Left ventricle myocardium superior (tissue), 1 donor: ENCODE results near the gene WIZ. TPM values are rescaled to one million over a fixed set of nuclear protein-coding genes. Genes with fewer than 3 reads are reported as not detected.

Source experiments
- ATAC-seq: fragments of 200-7000 bp; cut with Tn5 transposase; one replicate; pipeline ENCODE4 v1.9.1; 2020; ENCODE audit warnings: mild to moderate bottlenecking, moderate library complexity
- DNase-seq: peaks from one replicate; pipeline ENCODE4 v3.0.0-alpha.2; 2020
- intact Hi-C: fragments of 100-400 bp; cut with micrococcal nuclease; formaldehyde crosslinking; loops from one replicate; pipeline ENCODE4 v1.11.0; 2022
- total RNA-seq: library from RNA; stranded (reverse); fragmentation: NEBNext Ultra II Directional; extraction: Animal tissue kit (Norgen Biotek cat#: 25700); gene quantifications from one replicate; pipeline ENCODE4 v1.2.1, GENCODE V29; 2021
- donor health status: DM: no; HTN: yes; CAD: no; lungs with severe emphysema.

WIZ gene
- total RNA-seq, 1 donor from 2014 or later = 32.2 TPM

DNA sequence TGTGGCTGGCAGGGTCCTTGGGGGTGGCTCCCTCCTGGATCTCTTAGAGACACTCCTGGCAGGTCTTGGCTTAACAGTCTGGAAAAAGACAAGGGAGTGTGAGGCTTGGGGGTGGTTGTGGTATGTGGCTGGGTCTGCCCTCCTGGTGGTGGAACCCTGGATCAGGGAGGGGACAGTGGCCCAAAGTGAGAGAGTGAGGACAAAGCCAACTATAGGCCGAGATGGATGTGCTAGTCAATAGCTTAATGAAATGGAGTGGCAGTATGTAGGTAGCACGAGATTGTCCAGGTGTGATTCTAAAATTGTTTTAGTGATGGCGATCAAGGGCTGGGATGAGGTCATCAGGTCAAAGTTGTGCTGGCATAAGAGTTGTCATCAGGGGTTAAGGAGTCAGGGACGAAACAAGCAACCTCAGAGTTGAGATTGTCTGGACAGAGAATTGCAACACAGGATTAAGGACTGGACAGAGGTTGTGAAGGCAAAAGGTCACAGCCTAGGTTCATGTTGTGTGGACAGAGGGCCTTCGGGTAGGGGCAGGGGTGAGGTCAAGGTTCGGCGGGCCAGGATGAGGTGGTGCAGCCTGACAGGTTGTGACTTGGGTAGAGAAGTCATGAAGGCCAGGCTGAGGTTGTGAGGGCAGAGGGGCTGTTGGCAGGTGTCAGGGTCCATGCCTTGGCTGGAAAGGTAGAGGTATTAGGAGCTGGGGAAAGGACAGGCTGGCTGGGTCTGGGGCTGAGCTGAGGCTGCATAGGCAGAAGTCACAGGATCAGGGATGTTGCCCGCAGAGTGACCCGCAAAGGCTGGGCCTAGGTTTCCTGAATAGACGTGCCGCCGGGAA lies 19.1 kb upstream of the WIZ start:
- DNase-seq (no peak), ATAC-seq (peak; percentile 12)
- intact Hi-C loops = no loop called here

- DNase-seq (no peak), ATAC-seq (no peak)
- intact Hi-C loops = no loop called here
These were observed 18.0 kb upstream of the WIZ start for GRCh38 chr19:15467734-15468214.

DNA sequence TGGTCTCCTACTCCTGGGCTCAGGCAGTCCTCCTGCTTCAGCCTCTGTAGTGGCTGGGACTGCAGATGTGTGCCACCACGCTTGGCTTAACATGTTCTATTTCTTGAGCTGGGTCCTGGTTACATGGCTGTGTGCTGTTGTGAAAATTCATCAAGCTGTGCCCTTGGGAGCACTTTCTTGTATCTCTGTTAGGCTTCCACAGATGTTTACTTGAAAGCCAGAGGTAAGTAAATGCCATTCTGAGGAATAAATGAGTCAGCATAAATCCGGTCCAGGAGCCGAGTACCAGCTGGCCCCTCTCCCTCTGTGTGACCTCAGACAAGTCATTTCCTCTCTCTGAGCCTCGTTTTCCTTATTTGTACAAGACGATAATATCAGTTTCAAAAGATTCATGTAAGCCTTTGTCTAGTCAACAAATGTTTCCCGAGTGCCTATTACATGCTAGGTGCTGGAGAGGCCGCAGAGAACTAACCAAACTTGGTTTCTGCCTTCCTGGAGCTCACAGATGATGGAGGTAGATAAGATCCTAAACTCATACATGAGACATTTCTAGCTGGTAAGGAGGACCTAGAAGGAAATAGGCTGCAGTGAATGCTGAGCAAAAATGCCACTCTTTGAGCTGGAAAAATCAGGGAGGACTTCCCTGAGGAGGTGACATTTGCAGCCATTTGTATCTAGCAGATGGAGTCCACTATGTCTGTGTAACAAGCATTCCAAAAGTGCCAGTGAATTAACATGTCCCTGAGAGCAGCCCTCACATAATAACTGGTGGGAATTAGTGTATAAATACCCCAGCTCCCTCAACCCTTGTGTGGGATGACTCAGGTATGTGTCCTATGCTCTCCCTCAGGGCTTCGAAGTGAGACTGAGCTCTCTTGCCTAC lies 17.3 kb upstream of the WIZ start:
- DNase-seq = no peak
- ATAC-seq = no peak
- intact Hi-C loops = no loop called here

DNA sequence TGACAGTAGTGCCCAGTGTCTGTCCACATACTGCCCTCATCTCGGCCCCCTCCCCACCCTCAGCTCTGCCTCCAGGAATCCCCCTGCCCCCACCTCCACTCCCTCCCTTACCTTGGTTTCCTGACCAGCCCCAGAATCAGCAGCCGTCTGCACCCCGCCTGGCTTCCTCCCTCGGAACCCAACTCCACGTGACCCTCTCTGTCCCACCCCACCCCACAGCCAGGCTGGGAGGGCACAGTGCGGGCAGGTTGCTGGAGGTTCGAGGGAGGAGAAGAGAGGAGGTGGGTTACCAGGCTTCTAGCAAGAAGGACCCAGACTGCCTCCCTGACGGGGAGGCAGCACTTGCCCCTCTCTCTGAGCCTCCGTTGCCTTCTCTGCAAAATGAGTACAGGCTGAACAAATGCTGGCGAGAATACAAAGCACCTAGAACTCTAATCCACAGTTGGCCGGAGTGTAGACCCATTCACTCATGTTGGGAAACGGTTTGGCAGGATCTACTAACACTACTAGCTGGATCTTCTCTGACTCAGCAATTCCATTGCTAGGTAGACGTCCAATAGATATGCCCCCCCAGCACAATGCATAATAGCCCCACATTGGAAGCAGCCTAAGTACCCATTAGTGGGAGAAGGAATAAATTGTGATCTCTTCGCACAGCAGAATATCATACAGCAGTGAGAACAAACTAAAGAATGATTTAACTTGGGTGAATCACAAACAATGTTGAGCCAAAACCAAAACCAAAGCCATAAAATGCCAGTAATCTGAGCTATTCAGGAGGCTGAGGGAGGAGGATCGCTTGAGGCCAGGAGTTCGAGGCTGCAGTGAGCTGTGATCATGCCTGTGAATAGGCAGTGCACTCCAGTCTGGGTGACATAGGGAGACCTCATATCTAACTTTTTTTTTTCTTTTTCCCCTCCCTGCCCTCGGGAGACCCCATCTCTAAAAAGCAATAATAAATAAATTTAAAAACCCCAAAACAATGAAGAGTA lies 14.9 kb upstream of the WIZ start, which contains the start of gene RASAL3:
RASAL3 (minus strand) TSS at position 151 of the 992 bp plus-strand sequence. CDS start 186 bp downstream, outside the sequence.
- intact Hi-C loops = no loop called here
- ATAC-seq = peak; percentile 60
- DNase-seq = no peak

DNA sequence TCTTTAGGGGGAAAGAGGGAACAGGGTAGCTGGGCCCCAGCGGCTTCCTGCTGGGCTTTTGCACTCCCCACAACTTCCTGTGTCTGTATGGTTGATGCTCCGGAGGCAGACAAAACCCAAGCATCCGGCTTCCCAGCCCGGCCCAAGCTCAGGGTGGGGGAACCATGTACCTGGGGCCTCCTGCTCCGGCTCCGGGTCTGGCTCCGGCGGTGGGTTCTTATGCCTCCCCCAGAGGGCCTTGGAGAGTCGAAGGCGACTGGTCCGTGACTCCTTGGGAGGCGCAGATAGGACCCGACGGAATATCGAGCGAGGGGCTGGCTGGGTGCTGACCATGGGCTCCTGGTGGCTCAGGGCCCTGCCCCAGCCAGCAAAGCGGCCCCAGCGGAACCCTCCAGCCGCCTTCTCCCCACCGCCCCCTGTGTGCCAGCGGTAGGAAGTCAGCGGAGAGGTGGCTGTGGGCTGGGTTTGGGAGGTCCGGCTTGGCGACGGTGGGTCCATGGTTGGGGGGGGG lies 14.2 kb upstream of the WIZ start:
- intact Hi-C loops = no loop called here
- ATAC-seq = peak; percentile 55
- peak; percentile 44 for DNase-seq

DNA sequence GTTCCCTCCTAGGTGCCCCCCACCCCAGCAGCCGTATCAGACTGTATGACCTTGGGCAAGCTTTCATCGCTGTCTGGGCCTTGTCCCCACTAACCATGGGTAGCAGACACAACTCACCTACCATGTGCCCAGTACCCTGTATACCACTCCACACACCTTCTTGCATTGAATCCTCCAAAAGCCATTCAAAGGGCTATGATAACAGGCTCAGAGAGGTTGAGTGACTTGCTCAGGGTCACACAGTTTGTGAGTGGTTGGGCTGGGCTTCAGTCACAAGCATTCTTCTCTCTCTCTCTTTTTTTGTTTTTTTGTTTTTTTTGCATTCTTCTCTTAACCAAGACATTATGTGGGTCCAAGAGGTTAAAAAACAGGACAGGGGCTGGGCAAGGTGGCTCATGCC lies 11.9 kb upstream of the WIZ start:
- intact Hi-C loops = no loop called here
- ATAC-seq (no peak), DNase-seq (no peak)

- ATAC-seq = no peak
- DNase-seq = no peak
- intact Hi-C loops = no loop called here
These were observed 8.1 kb upstream of the WIZ start for GRCh38 chr19:15457701-15458484.

GRCh38 chr19:15456871-15457700 lies 7.3 kb upstream of the WIZ start:
- ATAC-seq = no peak
- intact Hi-C loops = no loop called here
- no peak for DNase-seq

DNA sequence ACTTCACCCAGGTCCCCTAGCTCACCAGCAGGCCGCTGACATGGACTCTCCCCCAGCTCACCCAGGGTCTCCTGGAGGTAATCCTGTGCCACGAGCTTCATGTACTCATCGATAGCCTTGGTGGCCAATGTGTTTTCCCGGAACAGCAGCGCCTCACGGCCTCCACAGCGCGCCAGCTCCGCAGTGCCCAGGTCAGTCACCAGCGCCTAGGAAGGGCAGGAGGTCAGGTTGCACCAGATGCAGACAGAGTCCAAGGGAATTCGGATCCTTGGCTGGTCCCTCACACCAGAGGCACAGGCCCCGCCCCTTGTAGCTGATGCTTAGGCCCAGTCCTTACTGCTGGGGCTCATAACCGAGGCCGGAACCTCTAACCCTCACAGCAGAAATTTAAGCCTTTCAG lies 6.7 kb upstream of the WIZ start:
- intact Hi-C loops = no loop called here
- ATAC-seq (no peak), DNase-seq (no peak)

DNA sequence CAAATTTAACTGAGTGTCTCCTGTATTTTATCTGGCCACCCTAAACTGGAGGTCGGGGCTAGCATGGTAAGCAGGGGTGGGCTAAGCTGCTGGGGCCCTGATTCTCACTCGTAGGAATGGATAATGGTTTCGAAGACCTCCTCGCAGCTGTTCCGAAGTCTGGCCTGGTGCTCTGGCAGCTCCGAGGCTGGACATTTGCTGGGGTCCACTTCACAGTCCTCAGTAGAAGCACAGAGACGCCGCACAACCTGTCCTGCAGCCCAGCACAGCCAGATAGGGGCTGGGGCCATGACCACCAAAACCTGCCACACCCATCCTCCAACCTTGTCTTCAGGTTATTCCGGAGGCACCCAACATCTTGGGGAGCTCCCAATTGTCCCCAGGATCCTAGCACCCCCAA lies 6.2 kb upstream of the WIZ start:
- intact Hi-C loops = no loop called here
- no peak for ATAC-seq
- DNase-seq = no peak

GRCh38 chr19:15453906-15454860 lies 4.4 kb upstream of the WIZ start:
- DNase-seq (no peak), ATAC-seq (no peak)
- intact Hi-C loops = no loop called here

- DNase-seq (peak; percentile 63), ATAC-seq (peak; percentile 50)
- intact Hi-C loops = no loop called here
These were observed 3.4 kb upstream of the WIZ start for GRCh38 chr19:15453091-15453578.

GRCh38 chr19:15452111-15453047 lies 2.6 kb upstream of the WIZ start:
- DNase-seq = peak; percentile 94
- ATAC-seq = peak; percentile 76
- intact Hi-C loops = no loop called here

DNA sequence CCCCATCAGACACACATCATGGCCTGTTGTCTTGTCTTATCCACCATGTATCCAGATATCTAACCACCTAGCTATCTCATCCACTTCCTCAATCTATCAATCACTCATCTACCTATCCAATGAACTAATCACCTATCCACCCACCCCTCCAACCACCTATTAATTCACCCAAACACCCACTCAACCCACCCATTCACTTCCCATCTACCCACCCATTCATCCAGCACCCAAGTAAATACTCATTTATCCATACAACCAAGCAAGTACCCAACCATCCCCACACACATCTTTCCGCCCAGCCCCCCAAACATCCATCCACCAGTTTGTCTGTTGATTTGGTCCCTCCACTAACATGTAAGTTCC lies 753 bp upstream of the WIZ start:
- intact Hi-C loops = no loop called here
- ATAC-seq (no peak), DNase-seq (no peak)
